ENCODE results near the gene C2orf80. TPM values are rescaled to one million over a fixed set of nuclear protein-coding genes. Genes with fewer than 3 reads are reported as not detected.
"Not testable (repeated sequence)": the region's sequence is repeated elsewhere in the genome, so short reads cannot be mapped to it uniquely, and the experiment has no call there.

C2orf80 gene
- total RNA-seq, 1 donor from 2014 or later, result not detected

DNA sequence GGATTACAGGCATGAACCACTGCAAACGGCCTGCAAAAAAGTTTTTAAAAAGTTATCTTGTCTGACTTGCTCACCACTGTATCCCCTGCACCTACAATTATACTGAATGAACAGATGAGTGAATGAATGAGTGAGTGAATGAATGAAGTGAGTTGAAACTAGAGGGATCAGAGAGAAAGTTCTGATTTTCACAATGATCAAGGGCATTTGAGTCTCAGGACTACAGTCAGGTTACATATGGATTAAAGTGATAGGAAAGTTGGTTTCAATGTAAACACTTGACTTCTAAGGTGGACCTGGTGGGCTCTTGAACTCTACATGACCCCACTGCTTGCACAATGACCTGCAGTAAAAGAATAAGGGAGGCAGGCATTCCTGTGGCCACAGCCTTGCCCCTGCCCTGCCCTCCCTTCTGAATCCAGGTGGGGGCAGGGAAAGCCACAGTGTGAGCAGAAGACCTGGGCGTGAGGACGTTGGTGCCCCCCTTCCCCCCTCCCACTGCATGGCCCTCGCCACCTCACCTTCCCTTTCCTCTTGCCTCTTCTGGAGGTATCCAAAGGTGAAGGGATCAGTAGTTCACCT, 10.7 kb downstream of the C2orf80 start:
- DNase-seq, result no peak

DNA sequence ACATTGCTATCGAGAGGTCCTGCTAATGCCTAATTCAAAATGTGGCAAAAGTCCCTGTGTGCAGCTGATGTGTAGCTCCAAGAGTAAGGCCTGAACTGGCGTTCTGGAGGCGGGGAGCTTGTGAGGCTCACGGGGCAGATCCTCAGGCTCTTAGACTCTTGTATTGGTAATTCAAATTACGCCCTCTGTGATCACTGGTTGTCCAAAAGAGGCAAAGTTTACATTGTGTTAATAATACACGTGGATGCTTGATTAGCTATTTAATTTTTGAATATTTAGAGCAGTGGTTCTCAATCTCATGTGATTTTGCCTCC, 14.0 kb downstream of the C2orf80 start:
- no peak for DNase-seq

DNA sequence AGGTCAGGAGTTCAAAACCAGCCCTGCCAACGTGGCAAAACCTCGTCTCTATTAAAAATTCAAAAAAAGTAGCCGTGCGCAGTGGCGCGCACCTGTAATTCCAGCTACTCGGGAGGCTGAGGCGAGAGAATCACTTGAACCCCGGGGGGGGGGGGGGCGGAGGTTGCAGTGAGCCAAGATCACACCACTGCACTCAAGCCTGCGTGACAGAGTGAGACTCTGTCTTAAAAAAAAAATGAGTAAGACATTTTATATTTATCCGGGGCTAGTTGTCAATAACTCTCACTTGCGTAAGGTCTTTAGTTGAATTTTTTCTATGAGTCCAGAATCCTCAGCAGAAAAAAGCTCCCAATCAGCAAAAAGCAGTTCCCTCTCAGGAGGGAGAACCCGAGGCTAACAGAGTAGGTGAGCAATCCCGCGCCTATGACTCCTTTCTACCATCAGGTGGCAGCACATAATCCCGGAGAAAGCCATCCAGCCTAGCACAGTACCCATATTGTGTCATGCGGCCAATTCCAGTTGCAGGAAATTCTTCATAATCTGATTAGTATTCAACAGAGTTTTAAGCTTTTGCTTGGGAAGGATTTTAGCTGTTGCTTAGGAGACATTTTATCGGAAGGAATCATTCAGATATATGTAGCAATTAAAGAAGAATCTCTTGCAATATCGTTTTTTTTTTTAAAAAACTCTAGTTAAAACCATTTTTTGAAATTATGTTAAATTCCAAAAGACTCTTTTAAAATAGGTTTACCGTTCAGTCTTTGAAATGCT, 14.6 kb downstream of the C2orf80 start:
- DNase-seq, result peak; percentile 91

DNA sequence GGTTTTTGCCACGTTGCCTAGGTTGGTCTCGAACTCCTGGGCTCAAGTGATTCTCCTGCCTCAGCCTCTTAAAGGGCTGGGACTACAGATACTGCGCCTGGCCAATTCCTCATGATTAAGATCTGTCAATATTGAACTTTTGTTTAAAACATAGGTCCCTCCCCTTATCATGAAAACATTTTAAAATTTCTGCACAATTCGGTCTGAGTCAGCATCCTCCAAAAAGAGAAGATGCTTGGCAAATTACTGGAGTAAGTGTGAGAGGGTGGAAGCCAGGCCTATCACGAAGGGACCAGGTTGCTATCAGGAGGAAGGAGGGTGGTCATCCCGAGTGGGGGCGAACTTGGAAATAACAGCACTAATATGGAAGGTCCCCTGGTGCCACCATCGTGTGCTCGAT, 15.7 kb downstream of the C2orf80 start:
- DNase-seq, result no peak

DNA sequence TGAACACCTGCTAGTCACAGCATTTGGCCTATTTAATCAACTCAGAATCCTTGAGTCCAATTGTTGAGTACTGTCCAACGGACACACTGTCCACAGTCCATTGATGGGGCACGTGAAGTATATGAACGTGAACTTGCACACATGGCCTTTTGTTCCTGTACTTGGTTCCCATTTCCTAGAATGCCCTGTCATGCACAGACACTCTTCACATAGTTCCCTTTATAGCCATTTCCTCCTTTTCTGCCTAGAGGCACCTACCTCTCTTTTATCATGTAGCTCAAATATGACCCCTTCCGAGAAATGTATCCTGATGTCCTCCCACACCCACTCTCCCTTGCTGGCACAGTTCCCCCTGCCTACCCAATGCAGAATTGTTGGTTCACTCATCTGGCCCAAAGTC, 17.7 kb downstream of the C2orf80 start:
- no peak for DNase-seq

DNA sequence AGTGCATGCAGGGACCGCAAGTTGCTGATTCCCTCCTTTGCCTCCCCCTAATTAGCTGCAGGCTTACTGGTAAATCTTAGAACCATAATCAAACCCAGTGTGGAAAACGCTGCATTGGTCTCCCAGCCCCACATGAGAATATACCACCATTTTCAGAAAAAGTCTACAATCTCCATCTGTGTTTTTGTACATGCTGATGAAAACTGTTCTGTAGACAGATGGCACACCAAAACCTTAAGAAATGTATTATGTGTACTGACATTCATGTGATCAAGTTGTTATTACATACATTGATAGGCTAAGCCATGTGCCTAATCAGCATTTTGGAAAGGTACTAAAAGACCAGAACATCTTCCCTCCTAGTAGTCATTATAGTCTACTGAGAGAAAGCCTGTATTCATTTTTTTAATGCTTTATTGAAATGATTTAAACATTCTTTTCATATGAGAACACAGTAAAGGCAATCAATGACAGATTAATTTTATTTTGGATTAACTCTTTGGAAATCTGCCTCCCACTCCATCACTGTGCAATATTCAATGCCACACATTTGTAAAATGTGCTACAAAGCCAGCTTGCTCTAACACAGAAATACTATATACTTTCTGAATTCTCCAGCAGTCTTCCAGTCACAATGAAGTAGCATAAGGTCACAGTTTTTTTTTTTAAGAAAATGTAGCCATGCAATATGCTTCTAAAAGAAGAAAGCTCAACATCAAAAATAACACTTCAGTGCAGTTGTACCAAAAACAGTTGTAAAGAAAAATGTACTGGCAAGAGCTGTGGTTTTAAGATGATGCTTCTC, 24.7 kb downstream of the C2orf80 start:
- no peak for DNase-seq

DNA sequence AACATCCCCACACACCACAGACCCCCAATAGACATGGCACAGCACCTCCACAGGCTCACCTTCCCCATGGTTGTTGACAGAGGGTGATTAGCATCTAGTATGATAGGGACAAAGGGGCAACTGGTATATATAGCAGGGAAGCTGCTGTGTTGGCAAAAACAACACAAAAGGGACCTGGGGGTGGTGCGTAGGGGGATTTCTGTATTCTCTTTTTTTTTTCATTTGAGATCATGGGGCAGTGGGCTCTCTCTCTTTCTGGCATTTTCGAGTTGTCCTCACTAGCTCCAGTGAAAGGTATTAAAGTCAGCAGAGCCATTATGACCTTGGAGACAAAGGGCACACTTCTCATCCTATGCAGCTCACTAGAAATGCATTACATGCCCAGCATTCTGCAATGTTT, 26.3 kb downstream of the C2orf80 start, which contains the start of gene CRYGA:
Gene CRYGA (minus strand): TSS at position 101 of the 400 bp plus-strand sequence. CDS start 33 bp downstream, at position 68.
- no peak for DNase-seq

DNA sequence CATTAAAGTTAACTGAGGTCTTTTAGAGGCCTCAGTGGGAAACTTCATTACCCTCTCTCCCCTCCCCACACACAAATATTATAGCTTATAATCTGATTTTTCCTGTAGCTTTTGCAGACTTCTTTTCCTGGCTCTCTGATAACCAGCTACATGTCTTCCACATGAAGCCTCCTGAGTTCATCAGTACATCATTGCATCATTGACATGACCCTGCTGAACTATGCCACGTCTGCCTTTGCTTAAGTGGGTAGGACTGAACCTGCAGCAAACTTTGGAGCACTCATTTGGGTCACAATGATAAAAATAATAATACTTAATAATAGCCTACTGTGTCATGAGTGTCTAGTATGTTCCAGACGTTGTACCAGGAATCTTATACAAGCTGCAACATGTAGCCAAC, 33.4 kb downstream of the C2orf80 start:
- no peak for DNase-seq

DNA sequence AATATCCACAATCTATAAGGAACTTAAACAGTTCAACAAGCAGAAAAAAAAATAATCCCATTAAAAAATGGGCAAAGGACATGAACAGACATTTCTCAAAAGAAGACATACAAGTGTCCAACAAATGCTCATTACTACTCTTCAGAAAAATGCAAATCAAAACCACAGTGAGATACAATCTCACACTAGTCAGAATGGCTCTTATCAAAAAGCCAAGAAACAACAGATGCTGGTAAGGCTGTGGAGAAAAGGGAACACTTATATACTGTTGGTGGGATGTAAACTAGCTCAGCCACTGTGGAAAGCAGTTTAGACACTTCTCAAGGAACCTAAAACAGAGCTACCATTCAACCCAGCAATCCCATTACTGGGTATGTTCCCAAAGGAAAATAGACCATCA, 36.7 kb downstream of the C2orf80 start:
- DNase-seq, result no peak

DNA sequence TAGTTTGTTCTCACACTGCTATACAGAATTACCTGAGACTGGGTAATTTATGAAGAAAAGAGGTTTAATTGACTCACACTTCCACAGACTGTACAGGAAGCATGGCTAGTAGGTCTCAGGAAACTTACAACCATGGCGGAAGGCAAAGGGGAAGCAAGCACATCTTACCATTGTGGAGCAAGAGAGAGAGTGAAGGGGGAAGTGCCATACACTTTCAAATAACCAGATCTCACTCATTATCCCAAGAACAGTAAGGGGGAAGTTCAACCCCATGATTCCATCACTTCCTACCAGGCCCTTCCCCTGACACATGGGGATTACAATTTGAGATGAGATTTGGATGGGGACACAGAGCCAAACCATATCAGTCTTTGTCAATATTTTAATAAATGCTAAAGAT, 38.9 kb downstream of the C2orf80 start:
- DNase-seq, result no peak

DNA sequence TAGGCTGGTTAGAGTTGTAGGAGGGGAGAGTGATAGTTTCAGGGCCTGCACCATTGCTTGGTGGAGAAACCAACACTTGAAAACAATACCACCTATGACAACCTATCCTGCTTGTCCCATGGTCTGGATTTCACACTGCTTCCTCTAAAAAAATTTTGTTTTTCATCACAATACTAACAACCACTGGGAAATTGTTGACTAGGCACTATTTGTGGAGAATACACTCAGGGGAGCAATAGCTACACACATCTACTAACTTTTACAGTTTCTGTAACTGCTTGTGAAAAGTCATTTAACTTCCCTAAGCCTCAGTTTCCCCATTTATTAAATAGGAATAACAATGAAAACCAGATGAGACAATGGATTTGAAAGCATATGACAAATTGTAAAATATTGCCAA, 39.7 kb downstream of the C2orf80 start:
- no peak for DNase-seq

DNA sequence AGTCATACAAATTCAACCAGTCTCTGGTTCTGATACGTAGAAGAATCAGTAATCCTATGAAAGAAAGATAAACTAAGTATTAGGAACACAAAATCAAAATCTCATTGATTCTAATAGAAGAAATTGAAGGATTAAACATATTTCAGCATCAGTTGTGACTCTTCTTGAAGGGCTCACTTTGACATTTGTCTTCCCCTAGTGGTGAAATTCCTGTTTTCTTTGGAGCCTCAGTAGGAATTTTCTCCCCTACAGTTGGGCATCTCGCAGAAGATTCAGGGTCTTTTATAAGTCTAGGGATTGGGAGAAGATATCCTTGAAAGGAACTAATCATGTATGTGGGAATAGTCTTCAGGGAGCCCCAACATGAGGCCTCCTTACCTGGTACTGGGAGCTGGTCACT, 41.0 kb downstream of the C2orf80 start:
- DNase-seq, result no peak

DNA sequence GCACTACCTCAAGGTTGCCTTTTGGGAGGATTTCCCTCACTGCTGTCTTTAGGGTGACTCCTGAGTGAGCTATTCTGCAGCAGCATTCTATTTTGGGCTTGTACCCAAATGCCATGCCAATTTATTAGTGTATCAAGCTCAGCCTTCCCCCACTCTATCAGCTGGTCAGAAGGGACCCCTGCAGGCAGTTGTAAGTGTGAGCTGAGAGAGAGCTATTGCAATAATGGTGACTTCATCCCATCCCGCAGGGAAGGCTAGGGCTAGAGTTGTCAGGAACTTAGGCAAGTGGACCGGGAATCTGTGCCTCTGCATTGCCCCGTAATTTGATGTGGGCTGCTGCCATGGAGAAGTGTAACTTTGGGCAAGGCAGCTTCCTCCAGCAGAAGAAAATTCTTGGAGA, 42.1 kb downstream of the C2orf80 start:
- no peak for DNase-seq

DNA sequence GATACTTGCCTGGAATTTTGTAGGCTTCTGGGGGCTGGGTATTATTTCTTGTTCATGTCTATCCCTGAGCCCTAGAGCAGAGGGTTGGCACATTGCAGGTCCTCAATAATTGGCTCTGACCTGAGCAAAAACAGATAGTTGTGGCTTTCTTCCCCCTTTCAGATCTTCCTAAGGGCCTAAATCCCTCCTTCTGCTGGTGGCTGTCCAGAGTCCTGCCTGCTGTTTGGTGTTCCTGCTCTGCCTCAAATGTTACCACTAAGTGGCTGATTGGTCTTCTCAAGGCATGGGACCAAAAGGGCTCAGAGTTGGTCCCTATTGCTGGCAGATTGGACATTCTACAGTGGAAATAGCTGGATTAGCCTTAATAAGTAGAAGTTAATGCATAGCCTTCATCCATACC, 42.8 kb downstream of the C2orf80 start:
- DNase-seq, result no peak

DNA sequence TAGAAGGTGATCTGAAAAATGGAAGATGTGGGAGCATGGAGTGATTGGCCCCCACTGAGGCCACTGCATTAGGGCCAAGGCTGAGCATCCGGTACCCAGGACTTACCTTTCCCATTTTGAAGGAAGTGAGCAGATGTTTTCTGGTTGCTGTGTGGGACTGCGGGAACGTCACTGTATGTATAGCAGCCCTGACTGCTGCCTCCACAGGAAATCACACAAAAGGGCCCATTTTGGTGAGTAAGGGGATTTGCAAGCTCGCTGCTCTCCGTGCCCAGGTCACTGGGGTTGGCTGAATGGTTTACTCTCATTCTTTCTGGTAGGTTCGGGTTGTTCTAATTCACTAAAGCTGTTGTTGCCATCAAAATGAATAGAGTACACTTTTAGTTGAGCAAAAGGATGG, 43.8 kb downstream of the C2orf80 start, which contains the start of gene CRYGB:
Gene CRYGB (minus strand): TSS at position 153 of the 400 bp plus-strand sequence. CDS start 38 bp downstream, at position 115.
- no peak for DNase-seq

DNA sequence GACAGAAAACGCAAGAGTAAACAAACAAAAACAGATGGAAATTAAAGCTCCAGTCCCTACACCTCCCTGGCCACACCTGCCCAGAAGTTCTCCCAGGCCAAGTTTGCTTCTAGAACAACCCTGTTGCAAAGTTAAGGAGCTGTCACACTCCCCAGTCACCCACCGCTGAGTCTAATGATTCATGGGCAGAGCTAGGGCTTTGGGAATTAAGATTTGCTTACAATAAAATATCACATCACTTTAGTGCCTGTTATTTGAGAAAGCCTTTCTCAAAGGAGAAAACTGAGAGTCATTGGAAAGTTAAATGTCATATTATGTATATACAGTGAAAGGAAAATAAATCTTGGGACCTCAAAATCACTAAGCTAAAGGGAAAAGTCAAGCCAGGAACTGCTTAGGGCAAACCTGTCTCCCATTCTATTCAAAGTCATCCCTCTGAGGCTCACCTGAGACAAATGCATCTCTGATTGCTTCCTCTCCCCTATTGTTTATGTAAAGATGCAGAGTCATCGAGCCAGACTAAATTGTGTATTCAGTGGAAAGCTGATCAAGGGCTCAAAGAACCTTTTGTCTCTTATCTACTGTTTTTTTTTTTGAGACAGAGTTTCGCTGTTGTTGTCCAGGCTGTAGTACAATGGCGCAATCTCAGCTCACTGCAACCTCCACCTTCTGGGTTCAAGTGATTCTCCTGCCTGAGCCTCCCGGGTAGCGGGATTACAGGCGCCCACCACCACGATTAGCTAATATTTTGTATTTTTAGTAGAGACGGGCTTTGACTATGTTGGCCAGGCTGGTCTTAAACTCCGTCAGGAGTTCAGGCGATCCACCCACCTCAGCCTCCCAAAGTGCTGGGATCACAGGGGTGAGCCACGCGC, 46.7 kb downstream of the C2orf80 start:
- DNase-seq, result no peak

DNA sequence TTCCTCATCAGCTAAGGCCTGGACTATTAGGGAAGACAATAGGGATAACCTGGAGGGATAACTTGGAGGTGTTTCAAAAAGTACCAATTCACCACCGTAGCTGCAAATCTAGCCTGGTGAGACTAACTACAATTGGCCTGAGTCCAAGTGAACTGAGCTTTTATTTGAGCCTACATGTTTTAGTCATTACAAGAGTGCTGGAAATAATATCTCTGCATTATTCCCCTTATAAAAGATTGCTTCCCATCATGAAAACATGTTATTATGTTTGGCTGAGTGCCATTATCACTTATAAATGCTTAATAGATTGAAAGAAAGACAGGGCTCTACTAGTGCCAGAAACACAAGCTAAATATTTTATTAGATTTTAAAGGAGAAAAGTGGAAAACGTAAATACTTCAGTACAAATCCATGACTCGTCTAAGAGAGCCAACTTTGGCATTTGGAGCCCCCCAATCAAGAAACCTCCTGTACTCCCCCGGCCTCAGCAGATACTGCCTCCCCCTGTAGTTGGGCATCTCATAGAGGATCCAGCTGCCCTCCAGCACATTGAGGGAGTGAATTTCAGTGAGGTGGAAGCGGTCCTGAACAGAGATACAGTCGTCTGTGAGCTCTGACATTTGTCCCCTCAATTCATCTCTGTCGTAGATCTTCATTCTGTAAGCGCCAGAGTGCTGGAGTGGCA, 47.4 kb downstream of the C2orf80 start:
- peak; percentile 52 for DNase-seq

DNA sequence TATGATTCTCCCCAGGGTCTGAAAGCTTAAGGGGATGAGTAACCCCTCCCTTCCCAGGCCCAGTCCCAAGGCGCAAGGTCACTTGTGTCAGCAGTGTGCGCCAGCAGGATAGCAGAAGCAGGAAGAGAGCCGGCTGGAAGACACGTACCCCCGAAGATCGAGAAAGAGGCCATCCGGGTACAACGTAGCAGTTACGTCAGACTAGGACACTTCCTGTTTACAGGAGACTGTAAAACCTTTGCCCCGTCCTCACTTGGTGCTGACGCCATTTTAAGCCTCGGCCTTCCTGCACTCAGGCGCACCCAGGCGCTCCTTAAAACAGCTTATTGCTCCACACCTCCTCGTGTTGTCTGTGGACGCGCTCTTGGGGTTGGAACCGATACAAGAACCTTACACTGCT, 50.4 kb downstream of the C2orf80 start:
- DNase-seq, result no peak

DNA sequence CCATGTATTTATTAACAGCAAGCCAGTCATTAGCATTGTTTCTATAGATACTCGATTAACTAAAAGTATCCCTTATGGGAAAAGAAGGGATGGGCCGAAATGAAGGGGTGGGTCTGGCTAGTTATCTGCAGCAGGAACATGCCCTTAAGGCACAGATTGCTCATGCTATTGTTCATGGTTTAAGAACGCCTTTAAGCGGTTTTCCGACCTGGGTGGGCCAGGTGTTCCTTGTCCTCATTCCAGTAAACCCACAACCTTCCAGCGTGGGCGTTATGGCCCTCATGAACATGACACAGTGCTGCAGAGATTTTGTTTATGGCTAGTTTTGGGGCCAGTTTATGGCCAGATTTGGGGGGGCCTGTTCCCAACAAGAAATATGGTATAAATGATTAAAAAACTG, 51.5 kb downstream of the C2orf80 start:
- DNase-seq, result not testable (repeated sequence)

DNA sequence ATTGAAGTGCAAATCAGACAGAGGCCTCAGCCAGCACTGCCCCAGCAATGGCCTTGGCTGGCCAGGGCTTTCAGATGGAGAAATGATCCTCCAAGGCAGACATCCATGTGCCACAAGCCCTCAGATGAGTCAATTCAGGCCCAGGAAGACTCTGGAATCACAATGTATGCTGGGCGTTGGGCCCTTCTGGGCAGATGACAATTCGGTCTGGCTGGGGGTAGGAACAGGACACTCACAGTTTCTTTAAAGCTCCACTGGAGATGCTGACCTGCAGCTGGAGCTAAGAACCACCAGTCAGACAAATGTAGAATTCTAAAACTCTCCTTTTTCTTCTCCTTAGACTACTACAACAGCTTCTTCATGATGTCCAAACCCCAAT, 53.1 kb downstream of the C2orf80 start:
- no peak for DNase-seq

DNA sequence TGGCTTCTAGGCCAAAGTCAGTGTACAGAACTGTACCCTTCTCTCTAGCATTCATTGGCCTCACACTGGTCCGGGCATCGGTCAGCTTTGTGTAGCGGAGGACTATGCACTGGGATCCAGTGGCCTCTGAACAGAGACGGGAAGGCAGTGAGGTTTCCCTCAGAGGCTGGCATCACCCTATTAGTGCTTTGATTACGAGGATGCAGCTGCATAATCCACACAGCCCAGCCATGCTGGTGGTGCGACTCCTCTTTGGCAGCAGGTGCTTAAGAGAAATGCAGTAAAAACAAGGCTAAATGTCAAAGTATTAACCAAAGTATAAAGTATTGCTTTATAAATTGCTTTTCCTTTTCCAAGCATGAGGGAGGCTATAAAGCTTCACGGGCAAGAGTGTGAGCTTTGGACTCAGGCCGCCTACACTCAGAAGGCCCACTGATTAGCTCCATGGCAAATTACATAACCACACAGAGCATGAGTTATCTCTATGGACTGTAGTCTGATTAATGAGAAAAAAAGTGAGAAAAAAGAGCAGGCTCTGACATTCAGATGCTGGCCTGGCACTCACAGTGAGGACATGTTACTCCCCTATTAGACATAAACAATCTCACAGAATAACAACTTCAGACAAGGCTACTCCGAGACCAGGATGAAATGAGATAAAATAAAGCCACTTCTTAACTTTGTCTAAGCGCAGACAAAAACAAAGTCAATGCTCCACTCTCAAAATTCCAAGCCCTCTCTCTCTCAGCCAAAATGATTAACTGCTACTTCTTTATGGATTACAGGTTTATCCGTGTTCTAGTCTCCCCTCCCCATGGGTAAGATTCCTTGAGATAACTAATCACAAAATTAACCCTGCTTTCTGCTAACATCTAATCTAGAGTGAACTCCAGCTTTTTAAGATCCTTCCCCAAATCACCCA, 53.8 kb downstream of the C2orf80 start:
- DNase-seq, result no peak
